HCT116 (cell line): Measurements from ENCODE around the gene ERGIC1. TPM values are rescaled to one million over a fixed set of nuclear protein-coding genes. Genes with fewer than 3 reads are reported as not detected.

ENCODE experiments used
- ATAC-seq: fragments of 200-7000 bp; cut with Tn5 transposase; 2 replicates; pipeline ENCODE4 v1.9.1; 2020; ENCODE audit warnings: mild to moderate bottlenecking, moderate library complexity
- BruUV-seq: library from RNA; stranded (reverse); fragments of 400-500 nt; replicated peaks from 2 replicates; lab custom pipeline; 2021; lab: Mats Ljungman, UMichigan
- CTCF ChIA-PET: fragments of 300-600 bp; sonication (Branson Sonifier 250); formaldehyde crosslinking; loops from one replicate; lab custom pipeline; 2021; ENCODE audit warnings: antibody characterized with exemption; lab: Charles Lee
- POLR2A ChIA-PET: fragments of 300-600, 350-600 bp; sonication (Branson Sonifier 250); formaldehyde crosslinking; loops from one replicate; lab custom pipeline; 2021; ENCODE audit warnings: antibody characterized with exemption; lab: Charles Lee
- RAD21 ChIA-PET, 2 experiments: fragments of 300-600 bp; sonication (Branson Sonifier 250); formaldehyde crosslinking; loops; one replicate each; lab custom pipeline; 2023; ENCODE audit warnings: low total read pairs in 2 of 2; ENCODE audit not compliant: uncharacterized antibody in 2 of 2, unreplicated experiment in 2 of 2, low non-redundant PET in 1 of 2; lab: Charles Lee
- DNase-seq: peaks from one replicate; pipeline ENCODE4 v3.0.0-alpha.2; 2010; ENCODE audit warnings: low read depth, low spot score
- H2AFZ ChIP-seq: fragments of 200-600 bp; shearing (Covaris generic), sonication (generic); 2 replicates; pipeline ENCODE4 v1.6.1; 2017; ENCODE audit warnings: low read depth, mixed run types, mixed read lengths, antibody characterized with exemption, low read length; ENCODE audit not compliant: poor library complexity, severe bottlenecking
- H3K27ac ChIP-seq: 2 replicates; pipeline ENCODE4 v1.5.1; 2012; ENCODE audit warnings: low read depth, low read length
- H3K27me3 ChIP-seq: fragments of 200-600 bp; sonication (generic); 2 replicates; pipeline ENCODE4 v1.6.1; 2016; ENCODE audit warnings: mixed run types, low read length, mixed read lengths; ENCODE audit not compliant: insufficient read depth
- H3K36me3 ChIP-seq, 2 experiments: fragments of 200-500 bp in 1 of 2; fragments of 200-600 bp in 1 of 2; sonication (Bioruptor generic) in 1 of 2; sonication (generic) in 1 of 2; 2 replicates each; pipeline versions ENCODE4 v1.5.1 to v1.6.1; 2014 to 2016; ENCODE audit warnings: low read length in 2 of 2, inconsistent platforms in 1 of 2, mixed read lengths in 1 of 2, mixed run types in 1 of 2; ENCODE audit not compliant: insufficient read depth in 2 of 2, control insufficient read depth in 1 of 2
- H3K4me1 ChIP-seq, 2 experiments: fragments of 200-600 bp in 1 of 2; sonication (generic) in 1 of 2; 2 replicates each; pipeline versions ENCODE4 v1.5.1 to v1.6.1; 2012 to 2017; ENCODE audit warnings: low read length in 2 of 2, inconsistent platforms in 1 of 2, mild to moderate bottlenecking in 1 of 2, mixed read lengths in 1 of 2, mixed run types in 1 of 2, moderate library complexity in 1 of 2; ENCODE audit not compliant: insufficient read depth in 2 of 2, control insufficient read depth in 1 of 2
- H3K4me2 ChIP-seq: fragments of 200-600 bp; sonication (generic); 2 replicates; pipeline ENCODE4 v1.6.1; 2017; ENCODE audit warnings: mixed run types, low read length, mixed read lengths
- H3K4me3 ChIP-seq, 2 experiments: fragments of 200-600 bp in 1 of 2; sonication (generic) in 1 of 2; replicated peaks in 1 of 2; 2 replicates each; pipeline ENCODE4 v1.5.1; 2011 to 2016; ENCODE audit warnings: low read length in 2 of 2, control low read depth in 1 of 2, low read depth in 1 of 2, mild to moderate bottlenecking in 1 of 2, mixed read lengths in 1 of 2, mixed run types in 1 of 2
- H3K79me2 ChIP-seq: fragments of 200-600 bp; sonication (generic); 2 replicates; pipeline ENCODE4 v1.6.1; 2017; ENCODE audit warnings: mild to moderate bottlenecking, mixed run types, low read length, moderate library complexity, mixed read lengths; ENCODE audit not compliant: insufficient read depth
- H3K9ac ChIP-seq: fragments of 200-600 bp; sonication (generic); 2 replicates; pipeline ENCODE4 v1.6.1; 2016; ENCODE audit warnings: low read length, mixed read lengths
- H3K9me2 ChIP-seq: fragments of 200-600 bp; sonication (generic), shearing (Covaris generic); 2 replicates; pipeline ENCODE4 v1.6.1; 2017; ENCODE audit warnings: mixed run types, mild to moderate bottlenecking, moderate library complexity; ENCODE audit not compliant: insufficient read depth
- H3K9me3 ChIP-seq, 2 experiments: fragments of 200-500 bp in 1 of 2; fragments of 200-600 bp in 1 of 2; sonication (Bioruptor generic) in 1 of 2; sonication (generic) in 1 of 2; 2 replicates each; pipeline ENCODE4 v1.6.1; 2014 to 2017; ENCODE audit warnings: low read length in 2 of 2, mixed read lengths in 2 of 2, inconsistent platforms in 1 of 2, low read depth in 1 of 2, mild to moderate bottlenecking in 1 of 2, mixed run types in 1 of 2, moderate library complexity in 1 of 2; ENCODE audit not compliant: control insufficient read depth in 1 of 2, insufficient read depth in 1 of 2
- H4K20me1 ChIP-seq: fragments of 200-600 bp; sonication (generic), shearing (Covaris generic); 2 replicates; pipeline ENCODE4 v1.6.1; 2017; ENCODE audit warnings: mixed run types, mild to moderate bottlenecking, moderate library complexity; ENCODE audit not compliant: insufficient read depth
- CEBPB ChIP-seq: IDR thresholded peaks from 2 replicates; pipeline ENCODE4 v1.6.1; 2012; ENCODE audit warnings: low read depth
- CTCF ChIP-seq, 3 experiments: fragments of 200-600 bp in 1 of 3; sonication (generic) in 1 of 3; IDR thresholded peaks in 2 of 3; conservative IDR thresholded peaks in 1 of 3; 2 replicates each; pipeline ENCODE4 v1.5.1; 2012 to 2017; ENCODE audit warnings: low read depth in 2 of 3, low read length in 2 of 3, antibody characterized with exemption in 1 of 3, borderline replicate concordance in 1 of 3, control low read depth in 1 of 3, mild to moderate bottlenecking in 1 of 3, mixed read lengths in 1 of 3, mixed run types in 1 of 3, moderate library complexity in 1 of 3; ENCODE audit not compliant: insufficient read depth in 1 of 3
- MAX ChIP-seq: IDR thresholded peaks from 2 replicates; pipeline ENCODE4 v1.6.1; 2012
- RAD21 ChIP-seq: IDR thresholded peaks from 2 replicates; pipeline ENCODE4 v1.6.1; 2012; ENCODE audit warnings: low read depth, mild to moderate bottlenecking
- SIN3A ChIP-seq: IDR thresholded peaks from 2 replicates; pipeline ENCODE4 v1.6.1; 2012; ENCODE audit warnings: low read depth
- ZBTB33 ChIP-seq: IDR thresholded peaks from 2 replicates; pipeline ENCODE4 v1.6.1; 2011; ENCODE audit warnings: mild to moderate bottlenecking, low read length, moderate library complexity; ENCODE audit not compliant: insufficient replicate concordance; ENCODE audit errors: extremely low read depth
- ZFX ChIP-seq: fragments of 450-650 bp; IDR thresholded peaks from 2 replicates; pipeline ENCODE4 v1.6.1; 2017
- intact Hi-C: fragments of 100-400 bp; cut with micrococcal nuclease; formaldehyde crosslinking; loops from 2 replicates; pipeline ENCODE4 v1.10.0; 2022
- total RNA-seq: library from RNA; stranded (reverse); gene quantifications from one replicate; pipeline ENCODE4 v1.2.1, GENCODE V29; 2021; ENCODE audit not compliant: unreplicated experiment

Gene ERGIC1
- total RNA-seq, 1 experiment from 2014 or later, result 73.3 TPM

GRCh38 chr5:172984244-172984953 is 150.3 kb downstream of the ERGIC1 start:
- RAD21 ChIA-PET, result interaction anchor here (0.6 to 1.4 kb wide), 3 partner anchors 160 to 298 kb away, joined by 4 to 6 read pairs (median 4); no protein-coding TSS in a partner anchor

More at GRCh38 chr5:172984244-172984953, 150.3 kb downstream of the ERGIC1 start:
- Histone ChIP-seq H3K79me2 (peaks cover 45% of the 10 kb centered on the region), H3K9me3 (no peaks in the 10 kb centered on the region), H3K9me2 (no peaks in the 10 kb centered on the region), H3K36me3 (peaks cover 0 to 12% of the 10 kb centered on the region in 2 experiments; a peak in 3 of 4 replicates), H3K4me2 (peak overlapping the region; percentile 93), H4K20me1 (no peaks in the 10 kb centered on the region), H3K27me3 (no peaks in the 10 kb centered on the region), H3K4me1 (peaks cover 5 to 14% of the 10 kb centered on the region in 2 experiments; a peak in 2 of 4 replicates), H3K9ac (peak overlapping the region; percentile 88), H2AFZ (no peak overlapping the region), H3K27ac (peak overlapping the region; percentile 73), H3K4me3 (peak overlapping the region; percentile 93 to 94)
- DNase-seq, result peak; percentile 45
- ChIA-PET CTCF (interaction anchor here (0.9 to 1.5 kb wide), 10 partner anchors 11 to 347 kb away, joined by 3 to 8 read pairs (median 4); partner anchors contain the start of gene RPL26L1), POLR2A (interaction anchor here (0.6 to 1.8 kb wide), 6 partner anchors 32 to 347 kb away, joined by 3 to 6 read pairs (median 4); partner anchors contain the start of gene STC2)
- no TSS peak for BruUV-seq
- intact Hi-C loops, result loop anchor here (2.0 to 5.0 kb wide), 2 partner anchors 218 to 346 kb away; no protein-coding TSS in a partner anchor
- TF ChIP-seq CTCF (IDR thresholded peaks at IDR 0.05 in 2 of 3, conservative IDR thresholded peaks at IDR 0.05 in 1 of 3; ENCODE audit: borderline replicate concordance in 1 of 3, insufficient read depth in 1 of 3, low read depth in 2 of 3, low read length in 2 of 3) (peak; percentile 45 to 54 (median 51); a peak in 5 of 6 replicates), RAD21 (peak; percentile 70), ZBTB33 (no peak), ZFX (no peak; the same call in none of the 2 replicates), CEBPB (peak; percentile 28; the same call in 1 of the 2 replicates), SIN3A (peak; percentile 60; the same call in 1 of the 2 replicates), MAX (0 out of 2 replicates have a peak, but pooled peaks have one; percentile 30)
- peak; percentile 67 for ATAC-seq
